ENCODE measurements around the gene RGS17.

RGS17 gene

DNA sequence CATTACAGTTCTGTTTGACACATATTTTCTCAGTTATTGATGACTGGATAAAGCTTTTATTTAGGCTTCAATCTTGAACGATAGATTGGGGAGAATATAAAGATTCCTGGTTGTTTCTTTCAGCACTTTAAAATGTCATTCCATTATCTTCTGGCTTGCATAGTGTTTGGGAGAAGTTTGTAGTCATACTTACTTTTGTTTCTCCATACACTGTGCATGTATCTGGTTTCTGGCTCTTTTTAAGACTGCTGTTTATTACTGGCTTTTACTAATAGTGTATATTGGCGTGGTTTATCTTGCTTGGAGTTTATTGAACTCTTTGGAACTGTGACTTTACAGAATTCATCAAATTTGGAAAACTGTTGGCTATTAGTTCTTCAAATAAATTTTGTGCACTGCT, 49.2 kb downstream of the RGS17 start:
- no peak for DNase-seq

- no peak for DNase-seq
Observed at GRCh38 chr6:153076431-153076830, 54.7 kb downstream of the RGS17 start.

DNA sequence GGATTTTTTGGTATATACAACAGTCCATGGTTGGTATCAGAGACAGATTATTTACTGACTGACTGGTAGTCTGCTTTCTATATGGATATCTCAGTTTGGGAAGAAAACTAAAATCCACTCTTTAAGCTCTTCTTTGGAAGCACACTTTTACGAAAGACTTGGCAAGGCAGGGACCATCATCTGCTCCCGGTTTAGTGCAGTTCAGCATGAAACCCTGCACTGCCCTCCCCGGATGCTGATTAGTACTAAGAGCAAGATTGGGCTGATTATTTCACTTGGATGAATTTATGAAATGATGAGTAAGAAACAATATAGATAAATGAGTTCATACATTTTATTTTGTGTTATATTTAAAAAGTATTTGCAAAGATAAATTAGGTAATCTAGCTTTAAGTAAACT, 56.3 kb downstream of the RGS17 start:
- no peak for DNase-seq

DNA sequence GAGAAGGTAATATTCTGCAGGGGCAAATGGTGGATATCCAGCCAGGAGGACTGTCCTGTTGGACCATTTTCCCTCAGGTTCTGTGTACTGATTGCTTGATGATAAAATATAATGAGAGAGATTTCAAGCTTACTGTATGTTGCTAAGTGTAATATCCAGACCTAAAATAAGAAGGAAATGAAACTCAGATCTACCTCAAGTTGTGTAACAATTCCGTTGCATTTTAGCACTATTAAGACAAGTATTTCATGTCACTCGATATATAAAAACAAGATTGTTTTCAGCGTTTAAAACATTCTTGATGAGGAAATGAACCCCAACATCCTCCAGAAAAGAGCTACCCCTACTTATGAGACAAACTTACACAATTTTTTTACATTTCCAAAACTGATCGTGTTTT, 57.2 kb downstream of the RGS17 start:
- DNase-seq: no peak

GRCh38 chr6:153070756-153071155, 60.3 kb downstream of the RGS17 start:
- DNase-seq: no peak

- no peak for DNase-seq
Observed at GRCh38 chr6:153069897-153070296, 61.2 kb downstream of the RGS17 start.

- DNase-seq: no peak
Observed at GRCh38 chr6:153065222-153065621, 65.9 kb downstream of the RGS17 start.

DNA sequence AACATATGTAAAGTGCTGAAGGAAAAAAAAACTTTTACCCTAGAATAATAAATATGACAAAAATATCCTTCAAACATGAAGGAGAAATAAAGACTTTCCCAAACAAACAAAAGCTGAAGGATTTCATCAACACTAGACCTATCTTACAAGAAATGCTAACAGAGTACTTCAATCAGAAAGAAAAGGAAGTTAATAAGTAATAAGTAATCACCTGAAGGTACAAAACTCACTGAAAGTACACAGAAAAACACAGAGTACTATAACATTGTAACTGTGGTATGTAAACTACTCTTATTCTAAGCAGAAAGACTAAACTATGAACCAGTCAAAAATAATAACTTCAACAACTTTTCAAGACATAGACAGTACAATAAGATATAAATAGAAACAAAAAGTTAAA, 67.1 kb downstream of the RGS17 start:
- no peak for DNase-seq

GRCh38 chr6:153062516-153062915, 68.6 kb downstream of the RGS17 start:
- DNase-seq: no peak

- no peak for DNase-seq
Observed at GRCh38 chr6:153059757-153060156, 71.3 kb downstream of the RGS17 start.

DNA sequence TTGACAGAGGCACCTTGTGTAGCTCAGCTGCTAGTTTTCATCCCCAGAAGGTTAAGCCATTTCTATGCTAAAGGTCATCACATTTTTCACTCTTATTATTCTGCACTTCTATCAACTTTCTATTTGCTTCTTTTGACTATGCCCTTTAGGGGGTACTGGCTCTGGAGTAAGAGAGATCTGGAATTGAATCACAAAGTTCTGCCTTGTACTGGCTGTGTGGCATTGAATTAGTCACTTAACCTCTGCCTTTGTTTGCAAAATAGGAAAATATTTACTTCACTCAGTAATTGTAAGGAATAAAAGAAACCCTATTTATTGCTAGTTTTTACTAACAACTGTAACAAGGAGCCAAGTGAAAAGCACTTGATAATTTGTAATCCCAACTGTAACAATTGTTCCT, 71.8 kb downstream of the RGS17 start:
- DNase-seq: no peak

DNA sequence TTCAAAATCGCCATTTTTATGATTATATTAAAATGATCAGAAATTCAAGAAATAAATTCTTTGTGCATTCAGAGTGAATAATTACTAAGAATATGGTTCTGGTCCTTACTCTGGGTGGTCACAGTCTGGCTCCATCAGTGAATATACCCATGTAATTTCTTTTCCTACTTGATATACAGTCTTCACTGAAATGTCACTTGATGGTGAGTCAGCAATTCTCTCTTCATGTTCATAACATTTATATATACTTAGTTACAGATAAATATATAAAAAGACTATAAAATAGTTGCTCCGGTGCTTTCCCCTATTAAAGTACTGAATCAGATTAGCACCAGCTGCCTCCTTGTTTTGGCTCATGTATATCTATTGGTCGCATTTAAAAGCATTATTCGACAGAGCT, 72.2 kb downstream of the RGS17 start:
- no peak for DNase-seq

DNA sequence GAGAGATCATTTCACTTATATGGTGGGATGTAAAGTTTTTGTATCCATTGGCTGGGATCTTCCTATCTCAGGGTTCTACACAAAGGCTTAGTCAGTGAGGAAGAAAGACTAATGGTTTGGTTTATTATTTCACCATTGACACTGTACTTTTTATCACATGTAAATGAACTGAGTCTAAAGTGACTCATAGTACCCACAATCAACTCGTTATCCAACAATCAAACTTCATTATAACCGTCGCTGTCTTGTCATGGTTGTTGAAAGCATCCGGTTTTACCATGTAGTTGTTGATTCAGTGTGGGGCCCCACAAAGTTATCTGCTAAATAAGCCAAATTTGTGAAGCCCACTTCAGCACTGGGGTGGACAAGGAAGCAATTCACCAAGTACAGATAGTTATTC, 72.8 kb downstream of the RGS17 start:
- no peak for DNase-seq

DNA sequence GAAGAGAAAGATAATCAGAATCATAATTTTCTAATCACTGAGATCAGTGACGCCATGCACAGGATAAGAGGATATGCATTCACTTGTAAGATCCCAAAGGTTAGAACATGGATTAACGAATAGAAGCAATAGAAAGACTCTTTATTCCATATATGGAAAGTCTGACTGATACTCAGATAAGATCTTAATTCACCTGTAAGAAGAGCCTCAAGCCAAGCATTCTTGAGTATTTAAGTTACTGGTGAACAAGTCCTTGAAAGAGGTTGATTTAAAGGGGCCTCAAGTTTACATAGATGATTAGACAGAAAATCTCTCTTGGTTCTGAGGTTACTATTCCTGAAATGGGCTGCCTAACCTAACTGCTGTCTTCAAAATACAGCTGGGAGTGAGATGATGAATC, 74.8 kb downstream of the RGS17 start:
- no peak for DNase-seq

DNA sequence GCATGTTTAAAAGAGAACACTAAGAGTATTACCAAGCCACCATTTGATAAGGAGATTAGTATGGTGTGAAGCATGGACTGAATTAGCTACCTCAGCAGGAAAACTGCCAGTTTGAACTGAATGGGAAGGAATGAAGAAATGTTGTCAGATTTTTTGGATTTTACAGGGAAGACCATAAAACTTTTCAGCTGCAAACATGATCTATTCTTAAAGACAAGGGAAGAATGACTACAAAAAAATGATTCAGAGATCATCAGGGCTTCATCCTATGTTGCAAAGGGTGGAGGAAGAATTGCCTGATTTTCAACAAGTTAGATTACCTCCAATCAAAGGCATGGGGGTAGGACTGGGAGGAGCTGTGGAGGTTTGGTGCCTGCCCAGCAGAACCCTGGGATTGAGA, 79.3 kb downstream of the RGS17 start:
- no peak for DNase-seq

- no peak for DNase-seq
Observed at GRCh38 chr6:153048631-153049030, 82.5 kb downstream of the RGS17 start.

DNA sequence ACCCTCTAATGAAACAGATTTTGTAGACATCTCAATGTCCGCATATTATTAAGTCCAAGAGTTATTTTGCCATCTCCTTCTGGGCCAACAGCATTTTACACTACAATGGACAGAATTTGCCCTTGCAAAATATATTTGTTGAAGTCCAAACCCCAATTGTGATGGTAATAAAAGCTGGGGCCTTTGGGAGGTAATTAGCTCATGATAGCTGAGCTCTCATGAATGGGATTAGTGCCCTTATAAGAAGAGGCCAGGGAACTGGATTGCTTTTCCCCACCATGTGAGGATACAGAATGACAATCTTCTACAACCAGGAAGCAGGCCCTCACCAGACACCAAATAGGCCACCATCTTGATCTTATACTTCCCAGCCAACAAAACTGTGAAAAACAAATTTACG, 83.7 kb downstream of the RGS17 start:
- no peak for DNase-seq

GRCh38 chr6:153045271-153045670, 85.8 kb downstream of the RGS17 start:
- DNase-seq: no peak

DNA sequence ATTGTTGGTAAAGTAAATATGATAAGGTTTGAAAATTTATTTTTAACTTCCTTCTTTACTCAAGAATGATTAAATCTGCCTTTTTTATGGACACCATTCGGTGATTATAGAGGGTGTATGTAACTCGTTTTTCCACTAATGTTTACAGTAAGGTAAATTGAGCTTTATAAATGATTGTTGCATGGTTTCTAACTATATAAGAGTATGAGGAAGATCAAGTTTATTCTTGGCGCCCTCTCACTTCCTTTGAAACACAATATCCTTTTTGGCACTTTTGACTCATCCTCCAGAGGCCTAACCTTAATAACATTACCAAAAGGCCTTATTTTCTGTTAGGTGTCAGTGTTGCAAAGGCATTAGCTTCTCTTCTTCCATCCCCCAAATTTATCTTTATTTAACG, 86.8 kb downstream of the RGS17 start:
- no peak for DNase-seq

- DNase-seq: no peak
Observed at GRCh38 chr6:153043719-153044118, 87.4 kb downstream of the RGS17 start.

- DNase-seq: no peak
Observed at GRCh38 chr6:153038378-153039057, 92.6 kb downstream of the RGS17 start.

DNA sequence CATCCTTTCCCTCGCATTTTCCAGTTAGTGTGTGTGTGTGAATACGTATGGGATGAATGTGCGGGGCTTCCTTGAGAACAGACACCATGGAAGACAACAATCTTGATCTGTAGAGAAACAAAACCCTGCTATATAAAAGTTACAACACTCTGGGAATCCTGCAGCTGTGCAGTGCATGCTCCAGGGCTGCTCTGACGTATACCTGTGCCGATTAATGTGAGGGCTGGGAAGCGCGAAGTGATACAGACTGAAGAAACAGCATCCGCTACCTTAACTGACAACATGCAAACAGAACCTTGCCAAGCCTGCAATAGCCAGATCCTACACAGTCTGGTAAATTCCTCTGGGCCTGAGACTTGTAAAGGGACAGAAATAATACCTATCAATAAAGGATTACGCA, 96.9 kb downstream of the RGS17 start:
- no peak for DNase-seq

DNA sequence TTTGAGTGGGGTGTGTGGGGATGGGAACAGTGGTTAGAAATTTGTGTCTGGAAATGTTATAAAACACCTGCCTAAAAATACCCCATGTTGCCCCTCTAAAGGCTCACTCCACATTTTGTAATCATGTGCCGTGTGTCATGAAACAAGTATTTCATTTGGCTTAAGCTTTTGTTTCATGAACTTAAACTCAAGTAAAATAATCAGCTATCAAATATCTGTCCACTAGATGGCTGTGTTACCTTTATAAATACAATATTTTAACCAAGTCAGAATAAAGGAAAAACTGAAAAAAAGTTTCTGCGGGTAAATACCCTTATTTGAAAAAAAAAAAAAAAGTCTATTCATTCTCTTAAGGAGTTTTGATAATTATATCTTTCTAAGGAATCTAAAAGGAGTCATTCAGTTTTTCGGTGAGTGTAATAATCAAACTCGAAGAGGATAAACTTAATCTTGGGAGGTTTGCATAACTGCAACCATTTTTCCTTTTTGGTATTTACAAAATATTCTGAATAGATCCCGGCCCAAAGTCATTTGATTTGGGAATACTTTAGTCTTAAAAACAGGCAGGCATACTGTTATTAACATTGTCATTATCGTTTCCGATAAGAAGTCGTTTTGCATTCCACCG, 98.7 kb downstream of the RGS17 start:
- no peak for DNase-seq

- no peak for DNase-seq
Observed at GRCh38 chr6:153031335-153031955, 99.6 kb downstream of the RGS17 start.

DNA sequence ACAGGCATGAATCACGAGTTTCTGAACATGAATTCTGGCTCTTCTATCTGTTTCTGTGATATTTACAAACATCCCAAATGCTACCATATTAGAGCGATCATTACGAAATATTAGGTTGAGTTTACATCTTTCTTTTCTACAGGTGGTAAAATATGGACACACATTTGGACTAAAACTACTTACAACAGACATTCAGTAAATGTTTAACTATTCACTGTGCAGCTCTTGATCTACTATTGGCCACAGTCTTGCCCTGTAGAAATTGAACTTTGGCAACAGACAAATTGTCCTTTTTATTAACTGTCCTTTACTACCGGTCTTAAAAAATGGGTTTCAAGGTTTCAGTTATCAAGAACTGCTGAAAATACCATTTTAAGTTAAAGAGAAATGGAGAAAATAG, 102.1 kb downstream of the RGS17 start:
- DNase-seq: no peak

Measured in CD4-positive, alpha-beta T cell treated with Interleukin-12 subunit alpha and Interleukin-12 subunit beta, for 1 hour (primary cell).